ENCODE data around the gene GCC1.

Gene GCC1, protein sequence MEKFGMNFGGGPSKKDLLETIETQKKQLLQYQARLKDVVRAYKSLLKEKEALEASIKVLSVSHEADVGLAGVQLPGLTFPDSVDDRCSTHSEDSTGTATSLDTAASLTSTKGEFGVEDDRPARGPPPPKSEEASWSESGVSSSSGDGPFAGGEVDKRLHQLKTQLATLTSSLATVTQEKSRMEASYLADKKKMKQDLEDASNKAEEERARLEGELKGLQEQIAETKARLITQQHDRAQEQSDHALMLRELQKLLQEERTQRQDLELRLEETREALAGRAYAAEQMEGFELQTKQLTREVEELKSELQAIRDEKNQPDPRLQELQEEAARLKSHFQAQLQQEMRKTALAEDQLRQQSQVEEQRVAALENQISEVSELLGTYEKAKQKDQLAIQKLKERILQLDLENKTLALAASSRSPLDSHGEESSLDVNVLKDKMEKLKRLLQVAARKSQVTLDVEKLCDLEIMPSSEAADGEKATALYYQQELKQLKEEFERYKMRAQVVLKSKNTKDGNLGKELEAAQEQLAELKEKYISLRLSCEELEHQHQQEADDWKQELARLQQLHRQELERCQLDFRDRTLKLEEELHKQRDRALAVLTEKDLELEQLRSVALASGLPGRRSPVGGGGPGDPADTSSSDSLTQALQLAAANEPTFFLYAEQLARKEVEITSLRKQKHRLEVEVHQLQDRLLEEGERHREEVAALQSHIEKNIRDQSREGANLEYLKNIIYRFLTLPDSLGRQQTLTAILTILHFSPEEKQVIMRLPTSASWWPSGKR

DNA sequence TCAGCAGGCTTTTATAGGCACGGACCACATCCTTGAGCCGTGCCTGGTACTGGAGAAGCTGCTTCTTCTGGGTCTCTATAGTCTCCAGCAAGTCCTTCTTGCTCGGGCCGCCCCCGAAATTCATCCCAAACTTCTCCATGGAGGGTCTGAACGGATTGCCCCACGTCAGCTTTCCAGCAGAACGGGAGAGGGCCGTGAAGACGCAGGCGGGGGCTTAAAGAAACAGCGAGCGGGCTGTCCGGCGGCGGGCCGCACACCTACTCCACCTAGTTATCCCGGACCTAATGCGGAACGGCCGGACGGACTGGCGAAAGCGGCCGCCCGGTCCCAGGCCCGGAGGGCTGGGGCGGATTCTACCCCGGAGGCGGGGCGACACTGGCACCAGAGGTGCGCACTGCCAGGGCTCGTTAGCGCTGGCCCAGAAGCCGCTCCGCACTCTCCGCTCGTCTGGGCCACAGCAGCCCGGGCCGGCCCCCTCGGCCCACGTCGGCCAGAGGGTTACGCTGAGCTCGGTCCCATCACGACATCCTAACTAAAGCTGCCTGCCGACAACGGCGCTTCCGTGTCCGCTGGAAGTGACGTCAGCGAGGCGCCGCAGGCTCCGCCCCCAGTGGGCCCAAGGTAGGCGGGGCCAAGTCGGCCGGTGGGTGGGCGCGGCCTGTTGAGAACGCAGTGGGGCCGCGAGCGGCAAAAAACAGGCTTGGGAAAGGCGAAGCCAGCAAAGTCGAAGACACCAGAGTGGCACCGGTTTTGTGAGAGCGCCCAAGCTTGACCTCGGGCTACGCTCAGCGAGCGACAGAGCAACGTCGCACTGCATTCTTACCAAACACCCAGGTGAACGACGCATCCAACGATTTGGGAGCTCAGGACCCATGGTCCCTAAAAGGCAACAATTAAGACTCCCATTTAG is at the start of gene GCC1:
Gene GCC1 (minus strand): TSS at position 553 of the 910 bp plus-strand sequence. CDS start 414 bp downstream, at position 139.
- in situ Hi-C loops (cut with HindIII; ENCODE audit: low sequenced_read_pairs) = loop anchor here (25.0 kb wide), 1 partner anchor 627 kb away; no protein-coding TSS in a partner anchor
- TF ChIP-seq, protein P1, sequence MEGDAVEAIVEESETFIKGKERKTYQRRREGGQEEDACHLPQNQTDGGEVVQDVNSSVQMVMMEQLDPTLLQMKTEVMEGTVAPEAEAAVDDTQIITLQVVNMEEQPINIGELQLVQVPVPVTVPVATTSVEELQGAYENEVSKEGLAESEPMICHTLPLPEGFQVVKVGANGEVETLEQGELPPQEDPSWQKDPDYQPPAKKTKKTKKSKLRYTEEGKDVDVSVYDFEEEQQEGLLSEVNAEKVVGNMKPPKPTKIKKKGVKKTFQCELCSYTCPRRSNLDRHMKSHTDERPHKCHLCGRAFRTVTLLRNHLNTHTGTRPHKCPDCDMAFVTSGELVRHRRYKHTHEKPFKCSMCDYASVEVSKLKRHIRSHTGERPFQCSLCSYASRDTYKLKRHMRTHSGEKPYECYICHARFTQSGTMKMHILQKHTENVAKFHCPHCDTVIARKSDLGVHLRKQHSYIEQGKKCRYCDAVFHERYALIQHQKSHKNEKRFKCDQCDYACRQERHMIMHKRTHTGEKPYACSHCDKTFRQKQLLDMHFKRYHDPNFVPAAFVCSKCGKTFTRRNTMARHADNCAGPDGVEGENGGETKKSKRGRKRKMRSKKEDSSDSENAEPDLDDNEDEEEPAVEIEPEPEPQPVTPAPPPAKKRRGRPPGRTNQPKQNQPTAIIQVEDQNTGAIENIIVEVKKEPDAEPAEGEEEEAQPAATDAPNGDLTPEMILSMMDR (IDR thresholded peaks at IDR 0.05; ENCODE audit: low read depth, low read length, missing control alignments) = no peak
- peak within 1 kb of the TSS; percentile 89 for H3K4me3 ChIP-seq (ENCODE audit: low read depth, low read length)
- DNase-seq (ENCODE audit: low read depth) = peak; percentile 55

DNA sequence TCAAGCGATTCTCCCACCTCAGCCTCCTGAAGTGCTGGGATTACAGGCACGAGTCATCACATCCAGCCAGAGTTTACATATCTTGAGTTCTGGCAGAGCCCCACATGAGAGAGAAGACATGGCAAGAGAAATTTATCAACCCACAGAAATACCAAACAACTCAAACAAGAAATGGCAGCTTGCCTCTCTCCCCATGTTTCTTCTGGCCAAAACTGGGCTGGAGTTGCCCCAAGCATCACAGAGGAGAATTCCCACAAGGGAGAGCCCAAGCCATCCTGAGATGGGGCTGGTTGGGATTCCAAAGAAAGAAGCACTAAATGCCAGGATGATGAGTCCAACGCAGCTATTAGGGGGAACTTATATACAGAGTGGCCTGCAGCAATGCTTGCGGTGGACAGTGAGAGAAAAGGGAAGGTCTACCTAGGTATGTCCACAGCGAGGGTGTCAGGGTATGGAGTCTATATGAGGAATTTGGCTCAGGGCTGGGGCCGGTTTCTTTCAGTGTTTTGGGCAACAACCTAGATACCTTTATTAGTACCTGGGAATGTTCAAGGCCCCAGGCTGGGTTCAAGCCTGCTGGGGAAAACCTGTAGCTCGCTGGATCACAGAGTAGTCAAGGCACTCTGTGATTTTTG is 47.0 kb upstream of the GCC1 start:
- peak; percentile 66 for DNase-seq (ENCODE audit: low read depth)
- TF ChIP-seq, protein P1 (IDR thresholded peaks at IDR 0.05; ENCODE audit: low read depth, low read length, missing control alignments) = no peak
- H3K4me3 ChIP-seq (ENCODE audit: low read depth, low read length) = no peak overlapping the region
- in situ Hi-C loops (cut with HindIII; ENCODE audit: low sequenced_read_pairs) = no loop called here

DNA sequence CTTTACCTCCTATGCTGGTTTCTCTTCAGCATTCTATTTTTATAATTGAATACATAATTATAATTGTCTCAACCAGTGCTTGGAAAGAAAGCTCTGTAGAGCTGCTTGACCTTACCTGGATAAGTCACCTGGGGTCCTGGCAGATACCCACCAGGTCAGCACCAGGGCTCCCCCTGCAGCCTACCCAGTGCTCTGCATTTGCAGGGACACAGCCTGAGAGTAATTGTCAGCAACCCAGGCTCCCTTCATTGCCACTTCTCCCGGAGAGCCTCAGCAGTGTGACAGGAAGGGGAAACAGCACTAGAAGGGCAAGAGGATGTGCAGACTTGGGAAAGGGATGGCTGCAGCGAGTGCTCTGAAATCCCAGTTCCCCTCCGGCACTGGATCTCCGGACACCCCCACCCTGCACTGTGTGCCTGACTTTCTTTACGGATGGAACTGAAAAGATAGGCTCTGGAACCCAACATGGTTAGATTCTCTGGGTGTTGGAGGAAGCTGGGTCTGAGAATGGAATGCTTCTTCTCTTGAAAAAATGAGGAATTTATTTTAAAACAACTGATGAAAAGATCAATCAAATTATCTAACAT is 44.0 kb upstream of the GCC1 start:
- in situ Hi-C loops (cut with HindIII; ENCODE audit: low sequenced_read_pairs) = no loop called here
- DNase-seq (ENCODE audit: low read depth) = no peak
- TF ChIP-seq, protein P1 (IDR thresholded peaks at IDR 0.05; ENCODE audit: low read depth, low read length, missing control alignments) = peak; percentile 39
- no peak overlapping the region for H3K4me3 ChIP-seq (ENCODE audit: low read depth, low read length)

DNA sequence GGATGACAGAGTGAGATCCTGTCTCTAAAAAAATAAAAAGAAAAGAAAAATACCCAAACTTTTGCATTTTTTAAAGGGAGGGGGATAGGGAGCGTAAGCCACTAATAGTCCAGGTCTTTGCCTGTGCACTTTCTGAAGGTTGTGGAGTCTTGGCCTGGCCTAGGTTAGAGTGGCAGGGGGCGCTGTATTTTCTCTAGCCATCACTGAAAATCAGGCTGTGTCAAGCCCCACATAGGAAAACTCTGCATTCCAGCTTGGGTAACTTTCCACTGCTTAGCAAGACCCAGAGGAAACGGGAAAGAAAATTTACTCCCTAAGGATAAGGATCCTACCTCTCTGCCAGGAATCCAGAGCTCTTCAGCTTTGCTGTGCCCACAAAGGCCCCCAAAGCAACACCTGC is 43.0 kb upstream of the GCC1 start:
- H3K4me3 ChIP-seq (ENCODE audit: low read depth, low read length) = no peak overlapping the region
- in situ Hi-C loops (cut with HindIII; ENCODE audit: low sequenced_read_pairs) = no loop called here
- DNase-seq (ENCODE audit: low read depth) = no peak
- TF ChIP-seq, protein P1 (IDR thresholded peaks at IDR 0.05; ENCODE audit: low read depth, low read length, missing control alignments) = no peak

DNA sequence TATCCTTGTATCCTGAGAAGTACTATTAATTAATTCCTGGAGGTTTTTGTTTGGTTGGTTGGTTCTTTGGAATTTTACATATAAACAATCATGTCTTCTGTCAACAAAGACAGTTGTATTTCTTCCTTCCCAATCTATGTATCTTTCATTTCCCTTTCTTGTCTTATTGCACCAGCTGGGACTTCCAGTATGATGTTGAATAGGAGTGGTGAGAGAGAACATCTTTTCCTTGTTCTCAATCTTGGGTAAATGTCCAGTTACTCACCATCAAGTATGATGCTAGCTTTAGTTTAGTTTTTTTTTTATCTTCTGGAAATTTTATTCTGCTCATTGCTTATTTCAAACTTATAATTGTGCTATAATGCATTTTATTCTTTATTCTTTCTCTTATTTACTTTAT is 39.9 kb upstream of the GCC1 start:
- in situ Hi-C loops (cut with HindIII; ENCODE audit: low sequenced_read_pairs) = no loop called here
- H3K4me3 ChIP-seq (ENCODE audit: low read depth, low read length) = no peak overlapping the region
- DNase-seq (ENCODE audit: low read depth) = no peak
- TF ChIP-seq, protein P1 (IDR thresholded peaks at IDR 0.05; ENCODE audit: low read depth, low read length, missing control alignments) = no peak
